ENCODE results near the gene ANGPTL2.

ANGPTL2 gene

DNA sequence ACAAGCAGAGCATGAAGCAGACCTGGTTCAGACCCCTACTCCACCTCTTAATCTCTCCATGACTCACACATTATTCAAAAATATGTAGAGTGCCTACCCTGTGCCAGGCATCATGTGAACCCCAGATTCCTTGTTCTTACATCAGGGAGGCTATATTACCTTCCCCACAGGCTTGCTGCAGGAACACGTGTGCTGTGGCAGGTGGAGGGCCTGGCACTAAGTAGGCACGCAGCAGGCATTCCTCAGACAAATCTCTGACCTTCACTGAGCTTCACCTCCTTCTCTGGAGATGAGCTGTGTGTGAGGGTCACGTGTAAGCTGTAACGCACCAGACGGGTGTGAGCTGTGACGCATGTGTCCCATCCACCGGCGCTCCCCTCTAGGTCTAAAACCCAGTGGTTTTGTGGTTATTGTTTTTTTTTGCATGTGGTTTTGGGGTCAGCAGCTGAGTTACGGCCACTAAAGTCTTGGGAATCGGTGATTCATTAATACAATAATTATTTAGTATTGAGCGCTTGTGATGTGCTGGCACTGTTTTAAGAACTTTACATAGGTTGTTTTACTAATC lies 30.3 kb downstream of the ANGPTL2 start:
- DNase-seq = no peak

DNA sequence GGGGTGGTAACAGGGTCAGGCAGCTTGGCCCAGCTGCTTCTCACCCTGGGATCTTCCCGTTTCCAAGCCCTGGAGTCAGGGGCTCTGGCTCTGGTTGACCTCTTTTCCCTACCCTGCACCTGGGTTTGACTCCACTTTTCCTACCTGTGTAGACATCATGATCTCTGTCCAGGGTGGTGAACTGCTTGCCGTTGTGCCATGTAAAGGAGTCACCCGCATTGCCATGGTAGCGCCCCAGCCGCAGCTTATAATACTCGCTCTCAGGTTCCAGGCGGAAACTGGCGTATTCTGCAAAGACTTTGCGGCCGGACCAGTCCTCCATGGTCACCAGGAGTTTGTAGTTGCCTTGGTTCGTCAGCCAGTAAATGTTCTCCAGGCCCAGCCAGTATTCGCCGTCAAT lies 30.9 kb downstream of the ANGPTL2 start:
- no peak for DNase-seq

DNA sequence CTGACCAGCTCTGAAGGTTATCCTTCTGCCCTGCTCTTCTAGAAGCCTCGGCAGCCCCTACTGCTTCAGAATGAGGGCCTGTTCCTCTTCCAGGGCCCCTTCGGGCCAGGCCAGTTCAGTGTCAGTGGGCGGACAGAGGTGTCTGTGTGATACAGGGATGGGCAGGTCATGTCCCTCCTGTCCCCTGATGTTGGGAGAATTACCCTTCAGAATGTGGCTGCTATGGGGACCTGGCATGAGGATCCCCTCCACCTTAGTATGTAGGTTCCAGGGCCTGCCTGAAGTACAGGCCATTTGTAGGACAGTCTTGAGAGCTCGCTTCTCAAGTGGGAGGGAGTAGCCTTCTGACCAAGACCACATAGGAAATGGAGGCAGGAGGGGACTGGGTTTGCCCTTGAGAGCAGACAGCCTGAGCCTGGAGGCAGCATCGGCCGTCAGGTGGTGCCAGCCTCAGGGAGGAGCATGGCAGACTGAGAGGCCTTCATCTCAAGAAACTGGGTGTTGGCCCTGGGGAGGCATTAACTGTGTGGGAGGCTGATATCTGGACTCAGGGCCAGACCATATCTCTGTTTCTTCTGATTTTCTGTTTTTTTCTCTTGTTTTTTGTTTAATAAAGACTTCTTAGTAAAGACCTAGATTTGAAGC lies 32.0 kb downstream of the ANGPTL2 start:
- no peak for DNase-seq

DNA sequence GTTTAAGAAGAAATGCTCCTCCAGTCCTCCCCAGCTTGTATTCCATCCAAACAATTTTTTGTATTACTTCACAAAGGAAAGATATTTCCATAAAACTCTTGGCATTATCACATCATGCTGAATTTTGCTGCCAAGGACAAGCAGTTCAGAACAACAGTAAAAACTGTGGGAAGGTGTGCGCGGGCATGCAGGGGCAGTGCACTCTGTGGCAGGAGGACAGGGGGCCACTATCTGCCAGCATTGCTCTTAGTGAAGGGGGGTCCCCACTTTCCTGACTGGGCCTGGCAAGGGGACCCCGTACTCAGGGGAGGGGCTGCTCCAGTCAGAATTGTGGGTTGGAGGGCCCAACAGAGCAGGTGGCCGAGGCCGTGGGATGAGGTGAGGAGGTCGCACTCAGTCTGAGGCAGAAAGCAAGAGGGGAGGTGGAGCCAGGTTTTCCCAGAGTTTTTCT lies 32.8 kb downstream of the ANGPTL2 start:
- DNase-seq = no peak

DNA sequence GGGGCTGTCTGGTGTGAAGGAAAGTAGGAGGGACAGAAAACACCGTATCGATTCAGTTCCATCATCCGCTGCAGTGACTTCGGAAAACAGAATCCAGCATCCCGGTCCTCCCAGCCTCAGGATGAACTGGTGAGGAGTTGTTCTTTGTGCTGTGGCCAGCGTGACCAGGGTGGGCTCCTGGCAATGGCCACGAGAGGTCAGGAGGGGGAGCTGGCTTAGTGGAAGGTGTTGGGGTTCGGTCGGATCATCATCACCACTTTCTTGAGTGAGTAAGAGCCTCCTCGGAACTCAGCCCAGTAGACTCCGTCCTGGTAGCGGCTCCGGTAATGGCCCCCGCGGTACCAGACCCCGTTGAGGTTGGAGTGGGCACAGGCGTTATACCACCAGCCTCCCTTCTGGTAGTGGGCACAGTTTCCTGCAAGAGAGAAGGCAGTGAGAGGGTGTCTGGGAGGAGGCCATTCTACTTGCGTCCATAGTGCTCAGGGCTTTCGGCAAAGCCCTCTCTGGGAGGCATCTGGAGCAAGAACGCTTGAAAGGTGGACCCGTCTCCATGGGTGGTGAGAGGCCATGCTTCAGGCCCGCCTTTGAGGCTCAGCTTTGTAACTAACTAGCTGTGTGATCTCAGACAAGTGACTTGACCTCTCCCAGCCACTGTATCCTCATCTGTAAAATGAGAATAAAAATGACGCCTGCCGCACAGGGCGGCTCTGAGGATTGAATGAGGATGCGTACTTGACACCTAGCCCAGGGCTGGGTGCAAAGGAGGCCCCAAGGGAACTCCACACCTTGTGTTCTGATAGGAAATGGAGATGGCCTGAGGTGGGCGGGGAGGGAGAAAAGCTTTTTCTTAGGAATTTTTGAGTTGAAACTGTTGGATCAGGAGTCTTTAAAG lies 33.5 kb downstream of the ANGPTL2 start:
- no peak for DNase-seq

DNA sequence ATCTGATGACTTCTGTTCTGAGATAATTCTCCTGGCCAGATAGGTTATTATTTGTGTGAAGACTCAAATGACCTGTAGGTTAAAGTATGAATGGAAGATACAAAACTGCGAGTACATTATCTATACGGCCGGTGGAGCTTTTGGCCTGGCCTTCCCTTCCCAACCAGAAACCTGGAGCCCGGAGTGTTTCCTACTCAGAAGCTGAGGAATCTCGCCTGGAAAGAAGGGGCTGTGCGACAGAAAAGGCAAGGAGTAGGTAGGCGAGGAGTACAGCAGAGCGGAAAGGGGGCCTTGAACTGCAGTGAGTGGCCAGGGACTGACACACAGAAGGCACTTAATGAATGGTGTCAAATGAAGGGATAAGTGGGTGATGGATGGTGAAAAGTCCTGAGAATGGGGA lies 34.6 kb downstream of the ANGPTL2 start:
- no peak for DNase-seq

DNA sequence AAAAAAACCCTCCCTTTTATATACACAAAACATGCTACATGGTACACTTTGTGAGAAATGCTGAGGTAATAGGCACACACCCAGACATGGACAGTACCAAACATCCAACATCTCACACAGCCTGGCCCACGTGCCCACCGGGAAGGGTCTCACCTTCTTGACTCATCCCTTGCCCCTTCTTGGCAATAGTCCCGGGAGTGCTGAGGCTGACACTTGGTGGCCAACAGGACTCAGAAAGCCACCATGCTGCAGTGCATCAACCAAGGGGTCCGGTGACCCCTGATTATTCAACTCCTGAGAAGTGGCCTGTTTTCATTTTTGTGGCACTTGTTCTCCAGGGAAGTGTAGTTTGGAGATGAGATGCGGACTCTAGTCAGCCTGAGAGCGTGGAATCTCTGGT lies 35.0 kb downstream of the ANGPTL2 start:
- DNase-seq = no peak

DNA sequence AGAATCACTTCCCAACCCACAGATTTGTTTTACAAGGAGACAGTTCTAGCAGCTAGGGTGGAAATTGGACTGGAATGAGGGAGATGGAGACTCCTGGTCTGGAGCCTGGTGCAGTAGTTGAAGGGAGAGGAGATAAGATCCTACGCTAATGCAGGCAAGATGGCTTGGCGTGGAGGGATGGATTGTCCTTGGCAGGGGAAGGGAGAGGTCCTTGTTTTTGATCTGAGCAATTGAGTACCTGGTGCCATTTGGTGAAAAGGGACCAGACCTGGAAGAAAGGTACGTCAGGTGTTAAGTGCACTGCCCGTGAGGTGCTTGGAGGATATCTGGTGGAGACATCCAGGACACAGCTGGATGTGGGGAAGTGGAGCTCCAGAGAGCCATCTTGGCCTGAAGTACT lies 35.7 kb downstream of the ANGPTL2 start:
- DNase-seq = no peak

DNA sequence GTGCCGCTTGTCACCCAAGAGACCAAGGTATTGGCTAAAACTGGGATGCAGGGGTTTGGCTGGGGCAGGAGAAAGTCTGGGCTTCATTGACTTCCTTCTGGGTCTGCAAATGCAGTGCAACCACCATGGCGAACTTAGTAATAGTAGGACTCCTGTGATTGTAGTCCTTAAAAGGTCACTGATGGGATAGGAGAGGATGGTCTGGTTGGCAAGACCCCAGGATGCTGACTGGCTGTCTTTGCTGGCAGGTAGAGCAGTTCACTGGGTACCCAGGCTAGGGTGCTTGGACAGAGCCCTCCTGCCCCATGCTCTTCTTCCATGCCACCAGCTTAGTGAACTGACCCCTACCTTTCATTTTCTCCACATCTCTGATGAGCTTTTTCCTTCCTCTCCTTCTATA lies 37.2 kb downstream of the ANGPTL2 start:
- no peak for DNase-seq

DNA sequence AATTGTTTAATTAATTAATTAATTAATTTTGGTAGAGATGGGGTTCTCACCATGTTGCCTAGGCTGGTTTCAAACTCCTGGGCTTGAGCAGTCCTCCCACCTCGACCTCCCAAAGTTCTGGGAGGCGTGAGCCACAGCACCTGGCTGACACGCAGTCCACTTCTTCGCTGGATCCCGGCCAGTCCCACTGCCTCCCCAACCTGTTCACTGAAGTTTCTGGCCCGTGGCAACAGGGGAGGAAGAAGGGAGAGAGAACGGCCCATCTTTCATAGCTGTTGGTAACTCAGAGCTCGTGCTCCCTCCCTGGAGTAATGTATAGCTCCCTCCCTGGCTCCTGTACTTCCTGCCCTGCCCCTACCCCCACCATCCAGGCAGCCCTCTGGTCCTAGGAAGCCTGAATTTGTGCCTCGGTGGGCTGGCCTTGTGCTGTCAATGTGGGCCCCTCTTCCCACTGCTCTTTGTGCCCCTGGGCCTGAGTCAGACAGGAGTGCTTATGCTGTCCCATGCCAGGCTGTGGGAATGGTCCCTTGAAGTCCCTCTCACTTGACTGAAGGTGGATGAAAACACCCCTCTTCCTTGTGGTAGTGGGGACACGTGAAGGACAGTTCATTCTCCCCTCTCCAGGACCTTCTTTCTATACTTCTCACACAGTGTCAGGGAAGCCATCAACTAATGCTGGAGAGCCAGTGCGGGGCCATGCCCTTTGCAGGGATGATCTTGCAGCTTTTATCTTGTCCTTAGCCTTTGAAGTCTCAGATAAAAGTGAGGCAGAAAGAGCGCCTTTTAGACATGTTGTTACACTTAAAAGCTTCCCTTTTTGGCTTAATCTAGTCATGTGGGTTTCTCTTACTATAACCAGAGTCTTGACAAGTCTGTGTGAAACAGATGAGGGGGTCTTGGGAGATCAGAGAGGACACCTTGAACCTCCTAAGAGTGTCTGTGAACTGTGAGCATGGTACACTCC lies 38.1 kb downstream of the ANGPTL2 start:
- DNase-seq = no peak

DNA sequence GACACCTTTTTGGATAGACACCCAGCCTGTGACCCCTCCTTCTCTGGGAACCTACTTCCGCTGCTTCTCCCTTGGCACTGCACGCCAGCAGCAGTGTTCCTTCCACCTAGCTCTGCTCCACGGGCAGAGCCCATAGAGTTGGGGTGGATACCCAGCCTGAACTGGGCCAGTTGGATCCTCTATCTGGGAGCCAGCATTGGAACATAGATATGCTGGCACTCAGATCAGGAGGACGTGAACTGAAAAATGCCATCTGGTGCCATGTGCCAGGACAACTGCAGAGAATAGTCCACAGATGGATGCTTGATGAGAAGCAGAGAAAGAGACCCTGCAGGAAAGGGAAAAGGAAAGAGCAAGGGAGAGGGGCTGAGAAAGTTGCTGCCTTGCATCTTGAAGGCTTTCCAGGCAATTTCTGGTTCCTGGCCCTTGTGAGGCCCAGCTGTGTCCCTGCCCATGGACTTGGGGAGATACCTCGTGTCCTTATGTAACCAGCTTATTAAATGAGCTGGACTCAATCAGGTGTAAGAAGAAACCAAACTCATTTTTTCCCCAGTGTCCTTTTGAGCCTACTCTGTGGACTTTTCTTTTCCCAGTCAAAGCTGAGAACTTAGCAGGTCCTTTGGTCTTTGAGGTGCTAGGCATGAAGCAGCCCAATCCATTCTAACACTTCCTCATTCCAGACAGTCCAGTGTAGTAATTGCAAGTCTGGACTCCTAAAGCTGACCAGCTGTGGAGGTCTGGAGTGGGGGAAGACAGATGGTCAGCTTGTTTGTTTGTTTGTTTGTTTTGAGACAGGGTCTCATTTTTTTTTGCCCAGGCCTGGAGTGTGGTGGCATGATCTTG lies 39.1 kb downstream of the ANGPTL2 start:
- DNase-seq = no peak

DNA sequence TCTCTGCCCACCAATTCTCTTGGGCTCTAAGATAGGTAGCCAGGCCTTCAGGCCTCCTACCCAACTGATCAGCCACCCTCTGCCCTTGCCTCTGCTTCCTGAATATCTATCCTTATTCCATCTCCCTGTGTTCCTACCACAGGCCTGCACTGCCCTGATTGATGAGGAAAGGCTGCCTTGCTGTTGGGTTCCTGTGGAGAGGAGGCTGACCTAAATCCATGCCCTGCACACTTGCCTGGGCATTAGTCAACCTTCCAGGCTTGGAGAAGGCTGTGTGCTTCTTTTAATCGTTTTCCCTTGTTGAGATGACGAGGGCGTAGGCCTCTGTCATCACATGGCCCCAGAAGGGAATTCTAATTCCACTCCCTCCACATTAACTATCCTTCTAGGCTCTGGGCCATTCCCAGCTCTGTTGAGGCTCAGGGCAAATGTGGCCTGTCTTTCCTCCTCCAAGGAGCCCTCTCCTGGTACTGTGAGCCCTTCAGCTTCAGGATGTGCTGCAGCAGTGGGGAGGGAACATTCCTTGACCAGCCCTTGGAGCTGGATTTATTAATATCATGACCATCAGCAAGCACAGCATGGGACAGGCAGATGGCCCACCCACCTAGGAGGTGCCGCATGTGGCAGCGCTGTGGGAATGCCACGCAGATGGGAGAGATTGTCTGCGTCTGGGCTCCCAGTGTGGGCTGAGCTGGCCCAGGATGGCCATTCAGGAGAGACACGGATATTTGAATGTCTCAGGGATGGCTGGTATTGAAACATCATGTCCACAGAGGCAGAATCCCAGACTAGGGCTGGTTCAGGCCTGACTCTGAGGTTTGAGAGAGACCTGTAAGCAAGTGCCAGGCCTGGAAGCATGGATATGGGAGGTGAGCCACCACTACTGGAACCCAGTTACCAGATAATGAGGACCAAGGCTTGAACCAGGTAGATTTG lies 40.9 kb downstream of the ANGPTL2 start:
- no peak for DNase-seq

DNA sequence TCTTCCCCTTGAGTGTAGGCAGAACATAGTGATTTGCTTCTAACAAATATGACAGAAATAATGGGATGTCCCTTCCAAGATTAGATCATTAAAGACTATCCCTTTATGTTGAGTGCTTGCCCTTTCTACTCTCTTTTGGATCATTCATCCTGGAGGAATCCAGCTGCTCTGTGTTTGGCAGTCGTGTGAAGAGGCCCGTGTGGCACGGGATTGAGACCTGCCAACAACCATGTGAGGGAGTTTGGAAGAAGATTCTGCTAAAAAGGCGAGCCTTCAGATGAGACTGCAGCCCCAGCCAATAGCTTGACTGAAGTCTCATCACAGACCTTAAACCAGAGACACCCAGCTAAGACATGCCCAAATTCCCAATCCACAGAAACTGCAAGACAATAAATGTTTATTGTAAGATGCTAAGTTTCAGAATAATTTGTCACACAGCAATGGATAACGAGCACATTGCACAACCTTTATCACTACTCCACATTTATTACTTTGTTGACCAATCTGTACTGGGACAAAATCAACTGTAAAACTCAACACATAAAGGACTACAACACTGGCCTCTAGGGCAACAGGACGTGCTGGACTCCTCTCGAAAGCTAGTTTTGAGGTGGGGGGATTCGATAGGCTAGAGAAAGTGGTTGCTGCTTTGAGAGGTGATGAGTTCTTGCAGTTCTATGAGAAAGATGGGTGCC lies 42.8 kb downstream of the ANGPTL2 start:
- DNase-seq = no peak

DNA sequence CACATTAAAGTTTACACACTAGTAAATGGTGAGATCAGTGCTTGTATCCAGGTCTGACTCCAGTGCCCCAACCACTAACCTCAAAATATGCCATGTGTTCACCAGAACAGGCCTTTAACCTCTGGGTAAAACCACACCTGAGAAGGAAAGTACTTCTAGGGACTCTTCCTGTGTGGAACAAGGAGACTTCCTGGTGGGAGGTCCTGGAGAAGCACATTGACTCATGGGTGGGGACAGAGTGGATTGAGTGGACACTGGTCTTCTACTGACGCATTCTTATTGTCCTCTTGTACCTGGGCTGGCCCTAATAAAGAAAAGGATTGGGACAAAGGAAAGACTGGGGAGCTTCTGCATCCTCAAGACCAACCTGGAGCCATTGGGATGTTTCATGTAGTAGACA lies 43.4 kb downstream of the ANGPTL2 start:
- no peak for DNase-seq

DNA sequence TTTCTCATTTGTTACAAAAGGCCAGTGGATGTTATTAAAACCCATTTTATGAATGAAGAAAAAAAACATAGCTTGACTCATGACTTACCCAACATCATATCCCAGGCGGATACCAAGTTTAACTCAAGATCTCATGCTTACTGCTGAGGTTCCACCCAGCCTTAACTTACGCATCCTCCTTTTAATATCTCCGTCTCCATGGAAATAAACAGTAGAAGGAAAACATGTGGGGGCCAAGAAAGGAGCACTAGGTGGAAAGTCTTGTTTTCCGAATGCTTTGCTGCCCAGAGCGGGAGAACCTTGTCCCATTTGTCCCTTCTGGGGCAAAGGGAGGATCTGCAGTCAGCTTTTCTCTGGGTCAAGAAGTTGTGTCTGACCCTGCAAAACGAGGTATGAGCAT lies 44.1 kb downstream of the ANGPTL2 start:
- no peak for DNase-seq

DNA sequence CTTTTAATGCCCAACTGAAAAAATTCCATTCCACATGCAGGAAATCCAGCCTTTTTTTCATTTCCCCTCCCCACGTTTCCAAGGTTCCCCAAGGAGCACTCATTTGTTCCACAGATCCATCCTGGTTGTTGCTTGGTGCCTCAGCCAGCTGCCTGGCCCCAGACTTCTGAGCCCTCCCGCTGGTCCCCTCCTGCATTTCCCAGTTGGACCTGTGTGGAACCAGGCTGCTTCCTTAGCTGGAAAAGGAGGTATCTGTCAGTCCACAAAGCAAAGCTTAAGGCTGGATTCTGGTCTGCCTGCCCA lies 44.8 kb downstream of the ANGPTL2 start:
- no peak for DNase-seq

DNA sequence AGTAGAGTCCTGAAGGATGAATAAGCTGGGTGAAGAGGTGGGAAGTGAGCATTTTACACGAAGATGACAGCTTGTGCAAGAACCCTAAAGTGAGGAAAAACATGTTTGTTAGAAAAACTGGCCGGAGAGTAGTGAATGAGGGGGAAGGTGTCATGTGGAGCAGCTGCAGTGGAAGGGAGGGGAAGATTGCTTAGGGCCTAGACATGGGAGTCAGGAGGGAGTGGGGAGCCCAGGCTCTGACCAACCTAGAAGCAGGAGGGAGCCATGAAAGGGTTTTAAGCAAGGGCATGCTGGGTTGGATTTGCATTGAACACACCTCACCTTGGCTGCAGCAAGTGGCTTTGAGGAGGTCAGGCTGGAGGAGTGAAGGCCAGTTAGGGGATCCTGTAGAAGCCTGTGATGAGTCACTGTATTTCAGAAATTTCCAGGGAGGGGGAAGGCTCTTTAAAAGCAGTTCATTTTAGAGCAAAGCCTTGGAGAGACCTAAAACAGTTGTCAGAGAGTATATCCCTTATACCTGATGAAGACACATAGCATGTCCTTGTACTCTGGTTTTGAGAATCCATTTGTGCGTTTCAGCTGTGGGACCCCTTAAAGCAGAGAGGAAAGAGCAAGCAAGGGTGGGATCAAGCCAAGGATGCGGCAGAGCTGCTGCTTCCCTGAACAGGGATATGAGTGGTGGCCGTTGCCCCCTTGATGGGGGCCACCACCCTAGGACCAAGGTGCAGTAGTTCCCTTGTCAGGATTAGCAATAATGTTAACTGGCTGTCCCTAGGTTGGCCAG lies 45.4 kb downstream of the ANGPTL2 start:
- no peak for DNase-seq

DNA sequence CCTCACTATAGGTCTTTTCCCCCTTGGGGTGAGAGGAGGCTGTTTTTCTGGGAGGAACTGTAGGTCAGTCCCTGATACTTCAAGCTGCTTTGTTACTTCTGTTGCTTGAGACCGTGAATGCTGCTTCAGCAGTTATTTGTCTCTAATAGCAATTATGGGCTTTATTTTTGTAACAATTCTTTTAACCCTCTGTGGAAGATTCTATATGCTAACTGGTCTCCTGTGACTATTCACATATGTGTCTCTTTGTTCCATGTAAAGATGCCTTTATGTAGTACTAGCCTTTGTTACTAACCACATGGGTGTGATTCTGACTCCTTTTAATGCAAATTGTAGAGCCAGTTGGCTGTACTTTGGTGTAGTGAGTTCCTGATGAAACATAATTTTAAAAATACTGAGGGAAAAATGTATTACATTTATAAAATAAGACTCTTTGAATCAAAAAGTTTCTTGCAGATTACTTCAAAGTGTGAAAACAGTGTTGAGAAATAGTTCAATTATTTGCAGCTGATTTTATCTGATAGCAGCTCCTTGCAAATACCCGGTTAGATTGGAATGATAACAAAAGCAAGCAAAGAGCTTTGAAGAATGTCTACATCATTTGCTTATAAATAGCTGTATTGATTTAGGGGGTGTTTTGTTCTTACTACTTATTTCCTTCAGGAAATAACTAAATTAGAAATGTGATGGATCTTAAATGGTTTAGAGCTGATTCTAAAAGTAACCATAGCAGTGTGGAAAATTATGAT lies 46.6 kb downstream of the ANGPTL2 start:
- peak; percentile 4 to 21 for DNase-seq
